HepG2 (cell line): ENCODE measurements around the gene ATG9A. TPM values are rescaled to one million over a fixed set of nuclear protein-coding genes. Genes with fewer than 3 reads are reported as not detected.

Experiments used
- ARID2 ChIP-seq: sonication (generic); formaldehyde crosslinking; IDR thresholded peaks from 2 replicates; pipeline ENCODE4 v1.8.1; 2022; ENCODE audit warnings: mild to moderate bottlenecking, missing genetic modification reagents, borderline replicate concordance
- DR1 ChIP-seq: sonication (generic); formaldehyde crosslinking; IDR thresholded peaks from 2 replicates; pipeline ENCODE4 v1.8.0; 2021; ENCODE audit warnings: mild to moderate bottlenecking, missing genetic modification reagents, inconsistent platforms
- FOXO4 ChIP-seq: sonication (generic); formaldehyde crosslinking; conservative IDR thresholded peaks from 2 replicates; pipeline ENCODE4 v1.8.1; 2023; ENCODE audit warnings: missing genetic modification reagents
- HNRNPLL ChIP-seq: fragments of 200-400 bp; formaldehyde crosslinking; IDR thresholded peaks from 2 replicates; pipeline ENCODE4 v1.6.1; 2017; ENCODE audit warnings: mild to moderate bottlenecking, low read depth, low read length; ENCODE audit not compliant: poor library complexity, severe bottlenecking
- ISL2 ChIP-seq: sonication (generic); formaldehyde crosslinking; IDR thresholded peaks from 2 replicates; pipeline ENCODE4 v1.5.0; 2020; ENCODE audit warnings: missing genetic modification reagents
- KDM5A ChIP-seq: fragments of 200-600 bp; sonication (generic); IDR thresholded peaks from 2 replicates; pipeline ENCODE4 v1.7.0; 2018; ENCODE audit warnings: antibody characterized with exemption, mild to moderate bottlenecking, low read length, borderline replicate concordance
- MTERF4 ChIP-seq: sonication (generic); formaldehyde crosslinking; IDR thresholded peaks from 2 replicates; pipeline ENCODE4 v1.8.0; 2023; ENCODE audit warnings: mild to moderate bottlenecking, missing genetic modification reagents
- NFKBIZ ChIP-seq: IDR thresholded peaks from 2 replicates; pipeline ENCODE4 v1.6.1; 2018; ENCODE audit warnings: missing genetic modification reagents, missing compliant biosample characterization
- PITX1 ChIP-seq: sonication (generic); formaldehyde crosslinking; IDR thresholded peaks from 2 replicates; pipeline ENCODE4 v1.5.1; 2020; ENCODE audit warnings: mild to moderate bottlenecking, missing genetic modification reagents
- RXRB ChIP-seq: IDR thresholded peaks from 2 replicates; pipeline ENCODE4 v1.6.1; 2016; ENCODE audit warnings: borderline replicate concordance, missing genetic modification reagents, missing compliant biosample characterization
- SOX13 ChIP-seq, 3 experiments: fragments of 450-650 bp in 1 of 3; sonication (generic) in 1 of 3; formaldehyde crosslinking in 1 of 3; IDR thresholded peaks in 2 of 3; conservative IDR thresholded peaks in 1 of 3; 2 replicates each; pipeline versions ENCODE4 v1.5.0 to v1.6.1; 2016 to 2020; ENCODE audit warnings: antibody characterized with exemption in 1 of 3, mild to moderate bottlenecking in 1 of 3, missing compliant biosample characterization in 1 of 3, missing genetic modification reagents in 1 of 3, moderate library complexity in 1 of 3
- SRSF1 ChIP-seq: fragments of 200-400 bp; formaldehyde crosslinking; optimal IDR thresholded peaks from 2 replicates; pipeline ENCODE3; 2017; ENCODE audit warnings: mild to moderate bottlenecking, low read depth, low read length, moderate library complexity
- STAT5B ChIP-seq: sonication (generic); formaldehyde crosslinking; IDR thresholded peaks from 2 replicates; pipeline ENCODE4 v1.4.0; 2020; ENCODE audit warnings: missing genetic modification reagents
- TBL1XR1 ChIP-seq: fragments of 150-350 bp; IDR thresholded peaks from 2 replicates; pipeline ENCODE4 v1.6.1; 2014; ENCODE audit warnings: borderline replicate concordance, low read length; ENCODE audit not compliant: partially characterized antibody
- TOE1 ChIP-seq: sonication (generic); formaldehyde crosslinking; IDR thresholded peaks from 2 replicates; pipeline ENCODE4 v1.4.0; 2020; ENCODE audit warnings: mild to moderate bottlenecking, missing genetic modification reagents
- XBP1 ChIP-seq: sonication (generic); formaldehyde crosslinking; IDR thresholded peaks from 2 replicates; pipeline ENCODE4 v1.5.0; 2020; ENCODE audit warnings: missing genetic modification reagents
- ZFP41 ChIP-seq: sonication (generic); formaldehyde crosslinking; IDR thresholded peaks from 2 replicates; pipeline ENCODE4 v1.4.0; 2020; ENCODE audit warnings: mild to moderate bottlenecking, missing genetic modification reagents, borderline replicate concordance
- ZNF543 ChIP-seq: sonication (generic); formaldehyde crosslinking; IDR thresholded peaks from 2 replicates; pipeline ENCODE4 v1.4.0; 2020; ENCODE audit warnings: mild to moderate bottlenecking, missing genetic modification reagents
- ZNF879 ChIP-seq: sonication (generic); formaldehyde crosslinking; IDR thresholded peaks from 2 replicates; pipeline ENCODE4 v1.8.1; 2023; ENCODE audit warnings: missing genetic modification reagents
- polyA plus RNA-seq, 8 experiments: library from polyadenylated mRNA; depleted of rRNA in 3 of 8; stranded (reverse) in 7 of 8; unstranded in 1 of 8; fragments of >200 nt; fragmentation: Illumina TruSeq in 4 of 8; extraction: Trizol in 4 of 8; gene quantifications; 2 replicates each; pipeline versions ENCODE4 v1.2.1 to v1.2.3, GENCODE V29; 2011 to 2016; ENCODE audit warnings: low read depth in 4 of 8, missing spikeins in 1 of 8, mixed read lengths in 1 of 8; ENCODE audit not compliant: insufficient read depth in 1 of 8
- total RNA-seq, 5 experiments: library from RNA; depleted of rRNA; stranded (reverse); fragments of >200 nt; fragmentation: Illumina TruSeq; extraction: Trizol; gene quantifications; 2 replicates each; pipeline ENCODE4 v1.2.3, GENCODE V29; 2016; ENCODE audit warnings: low read depth in 1 of 5
- TF ChIP-seq, protein P1 (sequence below): sonication (generic); formaldehyde crosslinking; IDR thresholded peaks from 2 replicates; pipeline ENCODE4 v1.8.0; 2022; ENCODE audit warnings: mild to moderate bottlenecking, missing genetic modification reagents, moderate library complexity
- TF ChIP-seq, protein P2 (sequence below): IDR thresholded peaks from 2 replicates; pipeline ENCODE4 v1.6.1; 2012; ENCODE audit warnings: low read length, improper control_type of control experiment

ATG9A gene
- total and polyA plus RNA-seq, 2 of the 13 experiments (the other 11 are each of a cell fraction or from before 2014, with no cell fraction given) = 35.0 to 131 TPM

GRCh38 chr2:219249203-219249980 is 20.0 kb upstream of the ATG9A start (continued):
- TF ChIP-seq, protein P1, sequence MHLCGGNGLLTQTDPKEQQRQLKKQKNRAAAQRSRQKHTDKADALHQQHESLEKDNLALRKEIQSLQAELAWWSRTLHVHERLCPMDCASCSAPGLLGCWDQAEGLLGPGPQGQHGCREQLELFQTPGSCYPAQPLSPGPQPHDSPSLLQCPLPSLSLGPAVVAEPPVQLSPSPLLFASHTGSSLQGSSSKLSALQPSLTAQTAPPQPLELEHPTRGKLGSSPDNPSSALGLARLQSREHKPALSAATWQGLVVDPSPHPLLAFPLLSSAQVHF (CRISPR knock-in tag) = no peak
- TF ChIP-seq RXRB (CRISPR knock-in tag) (peak; percentile 59), TOE1 (no peak), TBL1XR1 (no peak), DR1 (CRISPR knock-in tag) (no peak; the same call in 1 of the 2 replicates), ARID2 (CRISPR knock-in tag) (peak; percentile 97), FOXO4 (CRISPR knock-in tag) (no peak), MTERF4 (peak; percentile 48; the same call in 1 of the 2 replicates), ISL2 (peak; percentile 71), KDM5A (no peak; the same call in 1 of the 2 replicates), ZFP41 (CRISPR knock-in tag) (0 out of 2 replicates have a peak, but pooled peaks have one; percentile 22), SRSF1 (peak; percentile 45), ZNF543 (CRISPR knock-in tag) (no peak; the same call in 1 of the 2 replicates), STAT5B (CRISPR knock-in tag) (no peak), XBP1 (CRISPR knock-in tag) (no peak), PITX1 (CRISPR knock-in tag) (peak; percentile 87), SOX13 (IDR thresholded peaks at IDR 0.05) (no peak), SOX13 (CRISPR knock-in tag; conservative IDR thresholded peaks at IDR 0.05 in 1 of 2, IDR thresholded peaks at IDR 0.05 in 1 of 2) (no peak; a peak in 2 of 4 replicates), HNRNPLL (no peak), ZNF879 (CRISPR knock-in tag) (no peak), NFKBIZ (CRISPR knock-in tag) (peak; percentile 62; the same call in 1 of the 2 replicates)
- TF ChIP-seq, protein P2, sequence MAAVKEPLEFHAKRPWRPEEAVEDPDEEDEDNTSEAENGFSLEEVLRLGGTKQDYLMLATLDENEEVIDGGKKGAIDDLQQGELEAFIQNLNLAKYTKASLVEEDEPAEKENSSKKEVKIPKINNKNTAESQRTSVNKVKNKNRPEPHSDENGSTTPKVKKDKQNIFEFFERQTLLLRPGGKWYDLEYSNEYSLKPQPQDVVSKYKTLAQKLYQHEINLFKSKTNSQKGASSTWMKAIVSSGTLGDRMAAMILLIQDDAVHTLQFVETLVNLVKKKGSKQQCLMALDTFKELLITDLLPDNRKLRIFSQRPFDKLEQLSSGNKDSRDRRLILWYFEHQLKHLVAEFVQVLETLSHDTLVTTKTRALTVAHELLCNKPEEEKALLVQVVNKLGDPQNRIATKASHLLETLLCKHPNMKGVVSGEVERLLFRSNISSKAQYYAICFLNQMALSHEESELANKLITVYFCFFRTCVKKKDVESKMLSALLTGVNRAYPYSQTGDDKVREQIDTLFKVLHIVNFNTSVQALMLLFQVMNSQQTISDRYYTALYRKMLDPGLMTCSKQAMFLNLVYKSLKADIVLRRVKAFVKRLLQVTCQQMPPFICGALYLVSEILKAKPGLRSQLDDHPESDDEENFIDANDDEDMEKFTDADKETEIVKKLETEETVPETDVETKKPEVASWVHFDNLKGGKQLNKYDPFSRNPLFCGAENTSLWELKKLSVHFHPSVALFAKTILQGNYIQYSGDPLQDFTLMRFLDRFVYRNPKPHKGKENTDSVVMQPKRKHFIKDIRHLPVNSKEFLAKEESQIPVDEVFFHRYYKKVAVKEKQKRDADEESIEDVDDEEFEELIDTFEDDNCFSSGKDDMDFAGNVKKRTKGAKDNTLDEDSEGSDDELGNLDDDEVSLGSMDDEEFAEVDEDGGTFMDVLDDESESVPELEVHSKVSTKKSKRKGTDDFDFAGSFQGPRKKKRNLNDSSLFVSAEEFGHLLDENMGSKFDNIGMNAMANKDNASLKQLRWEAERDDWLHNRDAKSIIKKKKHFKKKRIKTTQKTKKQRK = no peak
